ENCODE measurements around the gene PADI1.
"Not testable (repeated sequence)": the region's sequence is repeated elsewhere in the genome, so short reads cannot be mapped to it uniquely, and the experiment has no call there.

Gene PADI1

DNA sequence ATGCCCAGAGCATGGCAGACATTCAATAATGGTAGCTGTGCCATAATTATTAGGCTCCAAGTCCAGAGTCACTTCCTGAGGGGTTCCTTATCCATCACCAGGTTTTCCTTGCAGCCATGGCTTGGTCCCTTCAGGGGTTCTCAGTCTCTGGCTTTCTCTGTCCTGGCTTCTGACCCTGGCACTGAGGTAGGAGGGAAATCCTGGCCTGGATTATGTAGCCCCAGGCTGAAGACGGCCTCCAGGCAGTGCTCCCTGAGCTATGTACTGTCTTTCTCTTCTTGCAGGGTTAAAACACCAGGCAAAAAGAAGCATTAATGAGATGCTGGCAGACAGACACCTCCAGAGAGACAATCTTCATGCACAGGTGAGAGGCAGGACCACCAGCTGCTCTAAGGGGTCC, 34.5 kb downstream of the PADI1 start:
- peak in 29 of 56 donors; percentile 1 to 61 (median 18) for DNase-seq

DNA sequence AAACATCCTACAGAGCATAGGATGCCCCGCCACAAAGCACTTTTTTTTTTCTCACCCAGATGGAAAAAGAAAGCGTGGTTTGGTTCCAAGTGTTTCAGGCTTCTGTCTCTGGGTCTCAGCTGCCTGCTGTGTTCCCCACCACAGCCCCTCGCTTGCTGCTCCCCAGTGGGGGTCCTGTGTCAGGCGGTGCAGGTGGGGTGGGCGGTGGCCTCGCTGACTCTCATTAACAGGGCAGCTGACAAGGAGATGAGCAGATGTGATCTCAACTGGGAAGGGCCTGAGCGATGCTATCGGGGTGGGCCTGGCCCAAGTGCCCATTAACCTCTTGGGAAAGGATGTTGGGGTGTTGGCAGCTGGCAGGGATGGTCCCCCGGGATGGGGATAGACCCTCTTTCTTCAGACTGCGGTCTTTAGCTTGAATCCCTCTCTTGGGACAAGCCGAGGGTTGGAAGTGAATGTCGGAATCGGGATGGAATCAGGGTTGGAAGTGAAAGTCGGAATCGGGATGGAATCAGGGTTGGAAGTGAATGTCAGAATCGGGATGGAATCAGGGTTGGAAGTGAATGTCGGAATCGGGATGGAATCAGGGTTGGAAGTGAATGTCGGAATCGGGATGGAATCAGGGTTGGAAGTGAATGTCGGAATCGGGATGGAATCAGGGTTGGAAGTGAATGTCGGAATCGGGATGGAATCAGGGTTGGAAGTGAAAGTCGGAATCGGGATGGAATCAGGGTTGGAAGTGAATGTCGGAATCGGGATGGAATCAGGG, 36.3 kb downstream of the PADI1 start:
- not testable (repeated sequence) for DNase-seq

DNA sequence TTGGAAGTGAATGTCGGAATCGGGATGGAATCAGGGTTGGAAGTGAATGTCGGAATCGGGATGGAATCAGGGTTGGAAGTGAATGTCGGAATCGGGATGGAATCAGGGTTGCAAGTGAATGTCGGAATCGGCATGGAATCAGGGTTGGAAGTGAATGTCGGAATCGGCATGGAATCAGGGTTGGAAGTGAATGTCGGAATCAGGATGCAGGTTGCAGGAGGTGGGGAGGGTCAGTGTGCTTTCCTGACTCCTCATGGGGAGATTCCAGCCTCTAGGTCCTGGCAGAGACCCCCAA, 36.8 kb downstream of the PADI1 start:
- not testable (repeated sequence) for DNase-seq

DNA sequence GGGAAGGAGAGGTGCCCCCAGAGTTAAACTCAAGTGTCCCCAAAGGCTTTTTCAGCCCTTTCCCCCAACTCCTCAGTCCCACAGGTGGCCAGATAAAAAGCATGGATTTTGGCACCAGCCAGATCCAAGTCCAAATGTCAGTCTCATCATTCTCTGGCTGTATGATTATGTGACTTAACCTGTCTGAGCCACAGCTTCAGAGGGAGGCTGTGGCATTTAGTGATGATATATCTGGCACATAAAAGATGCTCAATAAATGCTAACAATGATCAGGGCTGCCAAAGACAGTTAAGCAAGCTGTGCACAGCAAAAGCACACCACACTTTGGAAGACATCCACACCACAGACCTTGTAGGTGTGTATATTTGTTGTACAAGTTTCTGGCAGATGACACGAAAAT, 38.3 kb downstream of the PADI1 start:
- no peak for DNase-seq

DNA sequence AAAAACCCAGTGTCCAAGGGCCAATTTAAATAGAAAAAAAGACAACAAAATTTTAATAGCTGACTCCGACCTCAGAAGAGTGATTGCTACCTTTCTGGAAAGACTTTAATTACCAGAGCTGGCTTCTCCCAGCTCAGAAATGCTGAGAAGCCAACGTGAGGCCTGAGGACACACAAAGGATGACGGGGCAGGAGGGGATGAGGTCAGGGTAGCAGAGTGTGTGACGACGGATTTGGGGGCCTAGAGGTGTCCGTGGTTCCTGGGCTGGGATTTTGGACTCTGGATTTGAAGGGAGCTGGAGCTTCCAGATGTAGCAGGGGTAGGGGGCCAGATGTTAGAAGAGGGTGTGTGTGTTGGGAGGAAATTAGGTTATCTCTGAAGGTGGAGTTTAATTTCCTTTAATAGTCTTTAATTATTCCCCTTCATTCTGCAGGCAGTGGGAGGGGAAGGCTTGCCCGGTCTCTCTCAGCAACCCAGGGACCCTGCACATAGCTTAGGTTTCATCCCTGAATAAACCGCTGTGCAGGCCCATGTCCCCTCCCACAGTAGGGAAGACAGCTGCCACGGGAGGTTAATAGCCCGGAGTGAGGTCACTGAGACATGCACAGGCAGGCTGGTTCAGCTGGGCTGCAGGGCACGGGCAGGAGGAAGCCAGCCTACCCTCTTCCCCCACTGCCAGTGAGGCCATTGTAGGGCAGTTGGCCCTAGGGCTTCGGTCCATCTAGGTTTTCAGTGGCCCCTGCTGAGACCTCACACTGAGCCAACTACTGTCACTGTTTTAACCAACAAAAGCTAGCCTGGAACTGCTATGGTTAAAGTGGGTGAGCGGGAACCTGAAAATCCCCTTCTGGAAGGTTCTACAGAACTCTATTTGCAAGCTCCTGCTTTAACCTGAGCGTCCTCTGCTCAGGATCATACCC, 40.2 kb downstream of the PADI1 start:
- DNase-seq: no peak

DNA sequence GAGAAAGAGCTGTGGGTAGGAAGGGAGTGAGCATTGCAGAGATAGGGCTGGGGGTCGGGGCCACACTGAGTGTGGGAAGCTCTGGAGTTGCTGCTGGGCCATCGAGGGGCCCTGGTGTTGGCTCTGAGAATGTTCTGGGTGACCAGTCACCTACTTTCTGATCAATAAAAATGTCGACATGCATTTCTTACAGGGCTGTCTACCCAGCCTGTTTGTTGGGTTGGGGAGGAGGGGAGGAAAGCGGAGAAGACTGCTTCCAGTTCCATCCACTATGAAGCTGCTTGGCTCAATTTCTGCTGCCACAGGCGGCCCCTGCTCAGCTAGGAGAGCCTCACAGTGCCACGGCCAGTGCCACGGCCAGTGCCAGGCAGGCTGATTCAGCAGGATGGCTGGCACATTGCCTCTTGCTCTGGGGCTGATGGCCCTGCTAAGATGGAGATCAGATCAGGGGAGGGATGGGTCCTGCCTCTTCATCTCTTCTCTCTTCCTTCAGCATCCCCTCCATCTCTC, 40.9 kb downstream of the PADI1 start:
- peak in 4 of 56 donors; percentile 1 to 15 (median 11) for DNase-seq

DNA sequence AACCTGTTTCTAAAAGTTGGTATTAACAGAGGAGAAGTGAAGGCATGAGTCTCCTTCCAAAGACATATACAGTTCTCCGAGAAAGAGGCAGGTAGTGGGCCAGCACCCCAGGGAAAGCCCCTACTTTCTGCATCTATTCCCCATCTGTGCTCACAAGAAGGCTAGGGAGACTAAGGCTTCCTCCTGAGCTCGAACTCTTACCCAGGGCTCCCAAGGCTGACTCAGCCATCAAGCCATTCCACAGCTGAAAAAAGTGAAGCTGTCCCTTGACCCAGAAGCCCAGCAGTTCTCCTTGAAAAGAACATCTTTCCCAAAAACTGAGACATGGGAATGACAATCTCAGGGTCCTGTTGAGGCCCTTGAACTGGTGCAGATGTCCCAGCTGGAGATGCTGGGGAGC, 42.0 kb downstream of the PADI1 start:
- DNase-seq: no peak

DNA sequence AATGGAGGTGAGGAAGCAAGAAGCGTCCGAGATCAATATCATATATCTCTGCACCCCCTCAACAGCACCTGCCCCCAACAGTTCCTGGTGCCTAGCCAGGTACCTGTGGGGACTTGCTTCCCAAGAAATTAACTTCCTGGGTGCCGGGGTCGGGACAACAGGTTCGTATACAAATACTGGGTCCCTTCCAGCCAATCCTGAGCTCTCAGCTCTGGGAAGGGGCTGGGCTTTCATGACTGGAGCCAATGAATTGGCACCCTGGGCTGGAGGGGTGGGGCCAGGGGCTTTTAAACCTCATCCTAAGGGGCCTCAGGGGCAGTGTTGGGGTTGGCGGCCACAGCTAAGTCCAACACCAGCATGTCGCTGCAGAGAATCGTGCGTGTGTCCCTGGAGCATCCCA, 43.9 kb downstream of the PADI1 start, which contains the start of gene PADI3:
Gene PADI3, plus strand, starts transcription at position 318 of the 400 bp plus-strand sequence. Its CDS starts 40 bp downstream, at position 358.
- DNase-seq: no peak

DNA sequence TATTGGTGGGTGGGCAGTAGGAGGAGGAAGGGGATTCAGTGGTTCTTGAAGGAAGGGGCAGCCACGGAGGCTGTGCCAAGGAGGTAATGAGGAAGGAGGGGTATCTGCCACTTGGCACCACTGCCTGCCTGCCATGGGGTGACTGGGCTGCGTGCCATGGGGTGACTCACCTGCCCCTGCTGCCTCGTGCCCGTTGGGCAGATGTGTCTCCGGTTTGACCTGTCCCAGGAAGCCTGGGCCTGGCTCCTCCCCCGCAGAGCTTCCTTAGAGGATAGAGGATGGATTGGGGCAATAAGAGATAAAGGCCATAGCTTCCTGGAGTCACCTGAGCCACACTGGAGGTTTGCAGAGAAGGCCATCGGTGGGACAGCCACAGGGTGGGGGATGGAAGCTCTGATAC, 45.7 kb downstream of the PADI1 start:
- DNase-seq: peak in 1 of 56 donors; percentile 9

DNA sequence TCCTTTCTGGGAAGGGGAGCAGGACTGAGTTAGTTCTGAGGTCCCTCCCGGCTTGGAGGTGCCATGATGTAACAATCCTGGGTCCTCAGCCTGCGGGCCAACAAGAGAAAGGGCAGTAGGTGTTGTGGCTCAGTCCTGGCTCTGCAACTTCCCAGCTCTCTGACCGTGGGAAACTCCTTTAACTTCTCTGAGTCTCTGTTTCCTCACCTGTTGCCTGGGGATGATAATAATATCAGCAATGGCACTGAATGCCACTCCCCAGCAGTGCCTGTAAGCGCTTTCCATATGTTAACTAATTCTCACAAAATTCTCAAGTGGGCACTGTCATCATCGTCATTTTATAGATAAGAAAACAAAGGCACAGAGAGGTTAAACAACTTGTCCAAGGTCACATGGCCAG, 46.3 kb downstream of the PADI1 start:
- no peak for DNase-seq

DNA sequence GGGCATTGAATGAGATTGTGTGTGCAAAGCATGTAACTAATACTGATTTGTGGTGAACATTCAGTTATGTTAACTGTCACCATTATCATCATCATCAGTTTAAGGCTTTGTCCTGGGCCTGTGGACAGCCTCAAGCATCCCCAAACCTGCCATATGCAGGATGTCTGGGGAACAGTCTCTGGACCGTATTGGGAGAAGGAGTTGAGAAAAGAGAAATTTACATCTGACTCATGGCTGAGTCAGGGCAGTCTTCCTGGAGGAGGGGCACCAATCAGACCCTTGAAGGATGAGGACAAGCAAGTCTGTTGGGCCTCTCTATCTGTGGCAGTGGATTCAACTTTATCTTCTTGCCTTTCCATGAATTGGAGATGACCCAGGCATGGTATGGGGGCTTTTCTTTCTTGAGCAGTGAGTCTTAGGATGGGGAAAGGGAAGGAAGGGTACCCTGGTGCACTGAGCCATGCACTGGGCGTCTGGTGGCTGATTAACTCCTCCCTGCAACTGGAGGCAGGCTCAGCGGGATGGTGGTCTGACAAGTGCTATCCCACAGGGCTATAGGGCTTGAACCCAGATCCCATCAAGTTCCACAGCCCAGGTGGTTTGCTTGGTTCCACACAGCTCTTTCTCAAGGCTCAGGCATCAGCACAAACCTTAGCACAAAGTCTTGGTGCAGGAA, 46.9 kb downstream of the PADI1 start:
- no peak for DNase-seq

DNA sequence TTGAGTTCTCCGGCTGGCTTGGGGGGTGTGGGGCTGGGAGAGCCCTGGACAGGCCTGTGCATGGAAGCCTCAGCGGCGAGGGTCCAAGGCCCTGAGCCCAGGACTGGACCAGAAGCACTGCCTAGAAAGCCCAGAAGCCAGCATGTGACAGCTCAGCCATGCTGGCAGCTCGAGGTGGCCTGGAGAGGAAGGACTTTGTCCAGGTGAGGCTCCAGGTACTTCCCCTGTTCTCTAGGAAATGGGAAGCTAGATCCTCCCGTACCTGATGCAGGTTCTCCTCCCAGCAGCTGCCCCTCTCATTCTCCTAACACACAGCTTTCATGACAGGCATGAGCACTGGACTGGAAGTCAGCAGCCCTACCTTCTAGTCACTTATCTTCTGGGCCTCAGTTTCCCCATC, 50.4 kb downstream of the PADI1 start:
- no peak for DNase-seq

DNA sequence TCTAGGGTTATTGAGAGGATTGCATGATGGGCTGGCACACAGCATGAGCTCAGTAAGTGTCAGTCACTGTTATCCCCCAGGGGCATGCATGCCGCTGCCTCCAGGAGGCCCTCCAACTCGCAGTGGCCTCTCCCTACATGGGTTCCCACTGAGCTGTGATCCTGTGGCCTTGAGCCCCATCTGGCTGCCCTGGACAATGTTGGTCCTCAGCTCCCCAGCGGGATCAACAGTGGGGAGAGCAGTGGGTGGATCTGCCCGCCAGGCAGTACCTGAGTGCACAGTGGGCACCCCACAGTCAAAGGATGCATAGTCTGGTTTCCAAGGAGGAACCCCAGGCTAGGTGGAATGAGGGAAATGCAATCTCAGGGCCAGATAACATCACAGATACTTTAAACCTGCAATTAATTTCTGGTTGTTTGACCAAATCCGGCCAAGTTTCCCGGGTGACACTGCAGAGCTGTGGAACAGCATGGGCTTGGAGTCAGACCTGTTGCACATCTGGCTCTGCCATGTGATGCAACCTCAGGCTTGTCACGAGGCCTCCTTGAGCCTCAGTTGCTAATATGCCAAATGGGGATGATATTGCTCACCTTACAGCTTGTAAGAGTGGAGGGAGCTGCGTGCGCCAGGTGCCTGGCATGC, 53.3 kb downstream of the PADI1 start:
- no peak for DNase-seq

DNA sequence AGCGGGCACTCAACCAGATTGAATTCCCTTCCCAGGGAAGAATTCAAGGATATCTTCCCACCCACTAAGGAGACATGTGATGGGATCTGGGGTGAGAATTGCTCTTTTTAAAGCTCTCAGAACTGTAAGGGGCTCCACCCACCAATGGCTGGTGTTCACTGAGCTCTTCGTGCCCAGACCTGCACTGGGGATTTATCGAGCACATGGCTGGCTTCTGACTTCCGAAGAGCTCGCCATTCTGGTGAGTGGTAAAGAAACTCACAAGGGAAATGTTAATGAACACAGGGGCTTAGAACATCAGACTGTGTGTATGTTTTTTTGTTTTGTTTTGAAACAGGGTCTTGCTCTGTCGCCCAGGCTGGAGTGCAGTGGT, 53.8 kb downstream of the PADI1 start:
- DNase-seq: no peak

DNA sequence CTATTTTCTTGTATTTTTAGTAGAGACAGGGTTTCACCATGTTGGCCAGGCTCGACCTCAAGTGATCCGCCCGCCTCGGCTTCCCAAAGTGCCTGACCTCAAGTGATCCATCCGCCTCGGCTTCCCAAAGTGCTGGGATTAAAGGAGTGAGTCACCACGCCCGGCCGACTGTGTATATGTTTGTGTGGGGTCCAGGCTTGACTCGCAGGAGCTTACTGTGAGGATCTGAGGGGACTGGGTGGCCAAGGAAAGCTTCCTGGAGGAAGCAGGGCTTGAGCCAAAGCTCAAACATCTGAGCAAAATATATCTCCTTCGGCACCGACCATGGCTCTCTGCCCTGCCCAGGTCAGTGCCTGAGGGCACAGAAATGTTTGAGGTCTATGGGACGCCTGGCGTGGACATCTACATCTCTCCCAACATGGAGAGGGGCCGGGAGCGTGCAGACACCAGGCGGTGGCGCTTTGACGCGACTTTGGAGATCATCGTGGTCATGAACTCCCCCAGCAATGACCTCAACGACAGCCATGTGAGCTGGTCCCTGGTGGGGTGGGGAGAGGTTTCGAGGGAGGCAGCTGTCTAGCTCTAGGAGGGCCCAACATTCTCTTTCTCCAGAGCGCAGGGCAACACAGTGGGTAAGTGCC, 54.4 kb downstream of the PADI1 start:
- no peak for DNase-seq

DNA sequence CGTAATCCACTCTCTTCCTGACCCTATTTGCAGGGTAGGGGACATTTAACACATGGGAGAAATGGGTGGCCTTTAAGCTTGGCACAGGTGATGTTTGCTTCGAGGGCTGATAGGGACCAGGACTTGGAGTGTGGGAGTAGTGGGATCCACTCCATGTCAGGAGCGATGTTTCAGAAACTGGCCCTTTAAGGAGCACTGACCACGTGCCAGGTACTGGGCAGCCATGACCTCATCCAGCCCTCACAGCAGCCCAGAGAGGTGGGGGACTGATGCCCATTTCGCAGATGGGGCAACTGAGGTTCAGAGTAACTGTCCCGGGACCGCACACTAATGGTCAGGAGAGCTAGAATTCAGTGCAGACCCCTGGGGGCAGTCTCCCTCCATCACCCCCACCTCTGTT, 55.3 kb downstream of the PADI1 start:
- DNase-seq: no peak

DNA sequence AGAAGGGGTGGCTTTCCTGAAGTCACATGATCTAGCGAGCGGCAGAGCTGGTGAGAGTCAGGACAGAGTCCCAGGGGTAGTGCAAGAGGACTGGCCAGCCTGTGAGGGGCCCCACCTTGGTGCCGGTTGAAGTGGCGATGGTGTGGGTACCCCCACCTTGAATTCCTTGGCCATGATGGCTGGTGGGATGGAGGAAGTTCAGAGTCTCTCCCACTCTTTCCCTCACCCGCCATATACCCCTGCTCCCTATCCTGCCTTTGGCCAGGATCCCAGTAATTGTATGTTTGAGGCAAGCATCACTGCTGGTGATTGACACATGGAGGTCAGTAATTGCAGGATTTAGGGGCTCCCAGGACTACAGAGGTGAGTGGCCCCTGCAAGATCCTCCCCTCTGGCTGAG, 55.8 kb downstream of the PADI1 start:
- no peak for DNase-seq

DNA sequence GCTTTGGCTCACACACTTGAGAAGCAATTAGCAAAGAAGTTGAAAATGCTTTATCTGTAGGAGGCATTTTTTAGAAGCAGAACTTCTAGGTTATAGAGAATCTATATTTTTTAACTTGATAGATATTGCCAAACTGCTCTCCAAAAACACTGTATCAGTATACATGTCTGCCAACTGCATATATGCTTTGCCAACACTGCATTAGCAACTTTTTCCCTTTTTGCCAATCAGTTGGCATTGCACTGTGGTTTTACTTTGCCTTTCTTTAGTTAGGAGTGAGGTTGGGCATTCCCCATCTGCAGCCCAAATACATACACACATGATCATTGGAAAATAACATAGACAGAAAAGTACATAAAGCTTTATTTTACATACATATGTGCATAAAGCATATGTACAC, 59.0 kb downstream of the PADI1 start:
- no peak for DNase-seq

DNA sequence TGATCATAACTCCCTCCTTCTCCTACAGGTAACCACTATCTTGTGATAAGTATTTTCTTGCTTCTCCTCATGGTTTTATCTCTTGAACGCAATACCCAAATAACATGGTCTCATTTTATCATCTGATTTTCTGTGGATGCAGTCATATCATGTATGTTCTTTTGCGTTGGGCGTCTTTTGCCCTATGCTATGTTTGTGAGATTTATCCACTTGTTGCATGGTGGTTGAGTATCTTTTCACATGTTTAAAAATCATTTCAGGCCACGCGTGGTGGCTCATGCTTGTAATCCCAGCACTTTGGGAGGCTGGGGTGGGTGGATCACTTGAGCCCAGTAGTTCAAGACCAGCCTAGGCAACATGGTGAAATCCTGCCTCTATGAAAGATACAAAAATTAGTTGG, 59.5 kb downstream of the PADI1 start:
- no peak for DNase-seq

DNA sequence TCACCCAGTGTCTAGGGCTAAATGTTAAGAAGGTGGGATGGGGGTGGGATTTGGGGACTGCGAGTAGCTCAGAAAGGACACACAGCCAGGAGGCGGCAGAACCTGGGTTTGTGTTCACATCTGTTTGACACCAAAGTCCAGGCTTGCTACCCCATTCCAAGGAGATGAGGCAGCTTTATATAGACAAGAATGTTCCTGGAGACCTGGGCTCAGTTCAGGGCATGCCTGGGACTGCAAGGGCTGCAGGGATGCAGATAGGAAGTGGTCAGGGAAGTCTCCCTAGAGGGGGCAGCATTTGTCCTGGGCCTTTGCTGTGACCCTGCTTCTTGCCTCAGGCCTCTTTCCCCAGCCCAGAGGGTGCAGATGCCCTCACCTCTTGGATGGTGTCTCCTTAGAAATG, 60.2 kb downstream of the PADI1 start:
- no peak for DNase-seq

DNA sequence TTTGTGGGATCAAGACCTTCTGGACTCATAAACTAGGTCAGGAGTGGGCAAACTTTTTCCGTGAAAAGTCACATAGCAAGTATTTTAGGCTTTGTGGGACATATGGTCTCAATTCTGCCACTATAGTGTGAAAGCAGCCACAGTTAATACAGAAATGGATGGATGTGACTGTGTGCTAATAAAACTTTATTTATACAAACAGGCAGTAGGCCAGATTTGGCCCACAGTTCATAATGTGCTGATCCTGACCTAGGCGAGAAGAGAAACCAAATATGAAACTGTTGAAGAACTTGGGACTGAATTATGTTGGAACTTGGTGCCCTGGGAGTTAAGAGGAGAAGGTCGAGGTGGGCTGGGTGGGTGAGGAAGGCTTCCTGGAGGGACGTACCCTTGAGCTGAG, 61.0 kb downstream of the PADI1 start:
- no peak for DNase-seq

Data from amygdala (tissue), 56 donors.